Keratinocyte (primary cell): ENCODE results near the gene VWA5B2. TPM values are rescaled to one million over a fixed set of nuclear protein-coding genes. Genes with fewer than 3 reads are reported as not detected.

Experiments used
- DNase-seq: peaks from one replicate; pipeline ENCODE4 v3.0.0-alpha.2; 2011; ENCODE audit warnings: low read depth, missing footprints, low spot score
- FAIRE-seq: peaks from 2 replicates; lab custom pipeline; 2011; peaks lifted over from hg19 to GRCh38; lab: Jason Lieb, UNC
- H2AFZ ChIP-seq: 2 replicates; pipeline ENCODE4 v1.6.0; 2012; ENCODE audit warnings: low read length, control low read depth, inconsistent platforms; ENCODE audit not compliant: control insufficient read depth
- H3K27ac ChIP-seq: 2 replicates; pipeline ENCODE4 v1.5.1; 2011; ENCODE audit warnings: low read length; ENCODE audit not compliant: control insufficient read depth, insufficient read depth
- H3K27me3 ChIP-seq: 3 replicates; pipeline ENCODE4 v1.6.0; 2011; ENCODE audit warnings: low read length; ENCODE audit not compliant: control insufficient read depth, insufficient read depth; ENCODE audit errors: extremely low read depth
- H3K36me3 ChIP-seq, 2 experiments: 2 replicates in 1 of 2; 3 replicates in 1 of 2; pipeline ENCODE4 v1.5.1; 2011; ENCODE audit warnings: low read length in 2 of 2, mild to moderate bottlenecking in 1 of 2; ENCODE audit not compliant: control insufficient read depth in 2 of 2, insufficient read depth in 2 of 2; ENCODE audit errors: extremely low read depth in 1 of 2
- H3K4me1 ChIP-seq: 3 replicates; pipeline ENCODE4 v1.5.1; 2011; ENCODE audit warnings: low read length; ENCODE audit not compliant: control insufficient read depth, insufficient read depth; ENCODE audit errors: extremely low read depth
- H3K4me2 ChIP-seq: 3 replicates; pipeline ENCODE4 v1.6.0; 2011; ENCODE audit warnings: low read depth, low read length; ENCODE audit not compliant: control insufficient read depth, insufficient read depth; ENCODE audit errors: extremely low read depth
- H3K4me3 ChIP-seq, 3 experiments: fragments of 200-600 bp in 1 of 3; sonication (generic) in 1 of 3; 2 replicates in 2 of 3; 3 replicates in 1 of 3; pipeline ENCODE4 v1.5.1; 2011 to 2016; ENCODE audit warnings: low read length in 3 of 3, mild to moderate bottlenecking in 3 of 3, control low read depth in 2 of 3, inconsistent platforms in 1 of 3, low read depth in 1 of 3, mixed read lengths in 1 of 3, mixed run types in 1 of 3, moderate library complexity in 1 of 3; ENCODE audit not compliant: control insufficient read depth in 2 of 3, insufficient read depth in 2 of 3; ENCODE audit errors: extremely low read depth in 1 of 3
- H3K79me2 ChIP-seq: 2 replicates; pipeline ENCODE4 v1.6.0; 2012; ENCODE audit warnings: low read length; ENCODE audit not compliant: control insufficient read depth, insufficient read depth
- H3K9ac ChIP-seq: 3 replicates; pipeline ENCODE4 v1.6.0; 2011; ENCODE audit warnings: low read length; ENCODE audit not compliant: control insufficient read depth, insufficient read depth; ENCODE audit errors: extremely low read depth
- H3K9me1 ChIP-seq: 3 replicates; pipeline ENCODE4 v1.6.0; 2011; ENCODE audit warnings: low read length; ENCODE audit not compliant: control insufficient read depth, insufficient read depth; ENCODE audit errors: extremely low read depth
- H3K9me3 ChIP-seq: 2 replicates; pipeline ENCODE4 v1.5.1; 2012; ENCODE audit warnings: low read depth, low read length; ENCODE audit not compliant: control insufficient read depth
- H4K20me1 ChIP-seq: 3 replicates; pipeline ENCODE4 v1.6.0; 2011; ENCODE audit warnings: low read length; ENCODE audit not compliant: control insufficient read depth, insufficient read depth; ENCODE audit errors: extremely low read depth
- CTCF ChIP-seq, 3 experiments: IDR thresholded peaks in 1 of 3; conservative IDR thresholded peaks in 1 of 3; optimal IDR thresholded peaks in 1 of 3; 2 replicates in 2 of 3; 3 replicates in 1 of 3; pipeline versions ENCODE3 to v1.5.1; 2011; ENCODE audit warnings: low read length in 3 of 3, mild to moderate bottlenecking in 3 of 3, moderate library complexity in 2 of 3, control low read depth in 1 of 3, inconsistent platforms in 1 of 3; ENCODE audit not compliant: insufficient read depth in 2 of 3; ENCODE audit errors: extremely low read depth in 1 of 3
- EZH2 ChIP-seq: IDR thresholded peaks from one replicate; pipeline ENCODE4 v1.6.1; 2012; ENCODE audit warnings: inconsistent platforms, mild to moderate bottlenecking, low read length, moderate library complexity
- dilution Hi-C: fragments of 300-500 bp; cut with MboI; formaldehyde crosslinking; loops from one replicate; pipeline ENCODE4 v1.7.0; 2020; ENCODE audit warnings: low sequenced_read_pairs; ENCODE audit not compliant: extremely low pct_ligation_motif_present
- polyA plus RNA-seq, 5 experiments: library from polyadenylated mRNA; depleted of rRNA in 3 of 5; stranded (reverse) in 3 of 5; stranded (forward) in 1 of 5; unstranded in 1 of 5; fragments of >200 nt; gene quantifications; 1 replicate in 1 of 5; 2 replicates in 3 of 5; 3 replicates in 1 of 5; pipeline versions ENCODE4 v1.2.1 to v1.2.3, GENCODE V29; 2011 to 2012; ENCODE audit warnings: missing spikeins in 2 of 5, low read depth in 1 of 5, low replicate concordance in 1 of 5

The VWA5B2 gene
- polyA plus RNA-seq, 1 donor (not counting 4 experiments of a cell fraction or from before 2014, with no cell fraction given): not detected

GRCh38 chr3:184237807-184238206 is 8.4 kb downstream of the VWA5B2 start:
- H4K20me1 ChIP-seq: no peaks in the 10 kb centered on the region
- DNase-seq (no peak), FAIRE-seq (no peak)
- no peaks in the 10 kb centered on the region for H3K9me3 ChIP-seq
- peaks cover 6% of the 10 kb centered on the region in 2 experiments for H3K36me3 ChIP-seq
- H3K4me2 ChIP-seq: no peak overlapping the region
- H3K9ac ChIP-seq: no peak overlapping the region
- H2AFZ ChIP-seq: no peak overlapping the region
- TF ChIP-seq CTCF (optimal IDR thresholded peaks at IDR 0.05 in 1 of 3, IDR thresholded peaks at IDR 0.05 in 1 of 3, conservative IDR thresholded peaks at IDR 0.05 in 1 of 3; ENCODE audit: extremely low read depth in 1 of 3, insufficient read depth in 2 of 3, low read length in 3 of 3) (no peak), EZH2 (no peak)
- dilution Hi-C loops: no loop called here
- H3K4me3 ChIP-seq: no peak overlapping the region
- H3K9me1 ChIP-seq: no peaks in the 10 kb centered on the region
- no peaks in the 10 kb centered on the region for H3K79me2 ChIP-seq
- H3K27ac ChIP-seq: no peak overlapping the region
- H3K4me1 ChIP-seq: peaks cover 7% of the 10 kb centered on the region
- H3K27me3 ChIP-seq: peaks cover 5% of the 10 kb centered on the region

GRCh38 chr3:184238246-184238818 is 8.9 kb downstream of the VWA5B2 start:
- DNase-seq: no peak
- Histone ChIP-seq H3K27me3 (peaks cover under 1% of the 10 kb centered on the region), H3K9ac (no peak overlapping the region), H4K20me1 (no peaks in the 10 kb centered on the region), H3K9me1 (no peaks in the 10 kb centered on the region), H3K4me2 (no peak overlapping the region), H3K9me3 (no peaks in the 10 kb centered on the region), H3K36me3 (peaks cover 8 to 9% of the 10 kb centered on the region in 2 experiments), H3K4me3 (no peak overlapping the region), H3K27ac (no peak overlapping the region), H3K4me1 (peaks cover 7% of the 10 kb centered on the region), H2AFZ (no peak overlapping the region), H3K79me2 (no peaks in the 10 kb centered on the region)
- no peak for TF ChIP-seq CTCF (optimal IDR thresholded peaks at IDR 0.05 in 1 of 3, IDR thresholded peaks at IDR 0.05 in 1 of 3, conservative IDR thresholded peaks at IDR 0.05 in 1 of 3; ENCODE audit: extremely low read depth in 1 of 3, insufficient read depth in 2 of 3, low read length in 3 of 3)
- no peak for TF ChIP-seq EZH2
- dilution Hi-C loops: no loop called here
- no peak for FAIRE-seq
